OCI-LY1 (cell line): ENCODE measurements around the gene SOX9.
"Not testable (repeated sequence)": the region's sequence is repeated elsewhere in the genome, so short reads cannot be mapped to it uniquely, and the experiment has no call there.

Experiments used
- EZH2 ChIP-seq: fragments of 200-600 bp; sonication (generic), shearing (Covaris generic); IDR thresholded peaks from 2 replicates; pipeline ENCODE4 v1.8.0; 2017; ENCODE audit warnings: borderline replicate concordance, mixed run types, mild to moderate bottlenecking, antibody characterized with exemption, low read length, moderate library complexity, mixed read lengths
- TF ChIP-seq, protein P1 (sequence below): fragments of 200-600 bp; sonication (generic), shearing (Covaris generic); IDR thresholded peaks from 2 replicates; pipeline ENCODE4 v1.5.1; 2017; ENCODE audit warnings: mild to moderate bottlenecking, antibody characterized with exemption, low read length, moderate library complexity, mixed read lengths

DNA sequence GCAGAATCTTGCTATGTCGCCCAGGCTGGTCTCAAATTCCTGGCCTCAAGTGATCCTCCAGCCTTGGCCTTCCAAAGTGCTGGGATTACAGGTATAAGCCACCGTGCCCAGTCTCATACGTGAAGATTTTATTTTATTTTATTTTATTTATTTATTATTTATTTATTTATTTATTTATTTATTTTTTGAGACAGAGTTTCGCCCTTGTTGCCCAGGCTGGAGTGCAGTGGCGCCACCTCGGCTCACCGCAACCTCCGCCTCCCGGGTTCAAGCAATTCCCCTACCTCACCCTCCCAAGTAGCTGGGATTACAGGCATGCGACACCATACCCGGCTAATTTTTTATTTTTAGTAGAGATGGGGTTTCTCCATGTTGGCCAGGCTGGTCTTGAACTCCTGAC, 21.3 kb downstream of the SOX9 start:
- TF ChIP-seq, protein P1, sequence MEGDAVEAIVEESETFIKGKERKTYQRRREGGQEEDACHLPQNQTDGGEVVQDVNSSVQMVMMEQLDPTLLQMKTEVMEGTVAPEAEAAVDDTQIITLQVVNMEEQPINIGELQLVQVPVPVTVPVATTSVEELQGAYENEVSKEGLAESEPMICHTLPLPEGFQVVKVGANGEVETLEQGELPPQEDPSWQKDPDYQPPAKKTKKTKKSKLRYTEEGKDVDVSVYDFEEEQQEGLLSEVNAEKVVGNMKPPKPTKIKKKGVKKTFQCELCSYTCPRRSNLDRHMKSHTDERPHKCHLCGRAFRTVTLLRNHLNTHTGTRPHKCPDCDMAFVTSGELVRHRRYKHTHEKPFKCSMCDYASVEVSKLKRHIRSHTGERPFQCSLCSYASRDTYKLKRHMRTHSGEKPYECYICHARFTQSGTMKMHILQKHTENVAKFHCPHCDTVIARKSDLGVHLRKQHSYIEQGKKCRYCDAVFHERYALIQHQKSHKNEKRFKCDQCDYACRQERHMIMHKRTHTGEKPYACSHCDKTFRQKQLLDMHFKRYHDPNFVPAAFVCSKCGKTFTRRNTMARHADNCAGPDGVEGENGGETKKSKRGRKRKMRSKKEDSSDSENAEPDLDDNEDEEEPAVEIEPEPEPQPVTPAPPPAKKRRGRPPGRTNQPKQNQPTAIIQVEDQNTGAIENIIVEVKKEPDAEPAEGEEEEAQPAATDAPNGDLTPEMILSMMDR = not testable (repeated sequence)
- not testable (repeated sequence) for TF ChIP-seq EZH2
